Activated CD8-positive, alpha-beta memory T cell treated with anti-CD3 and anti-CD28 coated beads, Interleukin-2, amount 50 U/mL, for 1 hour (primary cell): ENCODE results near the gene PPM1J.
A peak's percentile ranks its signal among the peaks of the same experiment; 100 is the strongest.
"Not testable (repeated sequence)": the region's sequence is repeated elsewhere in the genome, so short reads cannot be mapped to it uniquely, and the experiment has no call there.

Source experiments
- DNase-seq: peaks from one replicate; pipeline ENCODE4 v3.0.0-alpha.2; 2020; ENCODE audit errors: extremely low read depth

Gene PPM1J, protein sequence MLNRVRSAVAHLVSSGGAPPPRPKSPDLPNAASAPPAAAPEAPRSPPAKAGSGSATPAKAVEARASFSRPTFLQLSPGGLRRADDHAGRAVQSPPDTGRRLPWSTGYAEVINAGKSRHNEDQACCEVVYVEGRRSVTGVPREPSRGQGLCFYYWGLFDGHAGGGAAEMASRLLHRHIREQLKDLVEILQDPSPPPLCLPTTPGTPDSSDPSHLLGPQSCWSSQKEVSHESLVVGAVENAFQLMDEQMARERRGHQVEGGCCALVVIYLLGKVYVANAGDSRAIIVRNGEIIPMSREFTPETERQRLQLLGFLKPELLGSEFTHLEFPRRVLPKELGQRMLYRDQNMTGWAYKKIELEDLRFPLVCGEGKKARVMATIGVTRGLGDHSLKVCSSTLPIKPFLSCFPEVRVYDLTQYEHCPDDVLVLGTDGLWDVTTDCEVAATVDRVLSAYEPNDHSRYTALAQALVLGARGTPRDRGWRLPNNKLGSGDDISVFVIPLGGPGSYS

DNA sequence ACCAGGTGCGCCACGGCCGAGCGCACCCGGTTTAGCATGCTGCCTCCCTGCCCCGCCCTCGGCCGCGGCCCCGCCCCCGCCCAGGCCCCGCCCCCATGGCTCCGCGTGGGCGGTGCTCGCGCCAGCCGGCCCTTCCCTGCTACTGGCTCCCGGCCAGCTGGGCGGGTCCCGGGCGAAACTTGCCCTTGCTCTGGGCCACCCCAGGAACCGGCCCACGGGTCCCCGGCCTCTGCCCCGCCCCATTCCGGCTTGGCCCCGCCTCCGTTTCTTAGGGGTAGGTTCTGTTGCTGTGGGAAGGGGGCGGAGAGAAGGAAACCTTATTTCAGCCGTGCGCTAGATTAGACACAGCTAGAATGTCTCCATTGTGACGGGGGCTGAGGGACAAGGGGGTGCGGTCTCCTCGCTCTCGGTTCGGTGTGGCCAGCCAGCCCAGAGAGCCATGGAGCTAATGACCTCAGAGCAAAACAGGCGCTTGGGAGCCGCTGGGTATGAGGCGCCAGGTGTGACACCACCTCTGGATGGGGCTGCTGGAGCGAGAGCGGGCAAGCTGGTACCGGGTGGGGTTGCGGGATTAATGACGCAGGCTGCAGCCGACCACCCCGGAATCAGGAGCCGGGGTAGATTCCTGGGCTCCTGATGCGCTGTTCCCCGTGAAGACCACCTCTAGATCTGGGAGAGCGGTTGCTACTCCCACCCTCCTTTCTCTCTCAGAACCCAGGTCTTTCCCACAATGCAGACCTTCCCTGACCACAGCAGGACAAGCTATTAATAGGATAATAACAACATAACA, at the start of gene PPM1J:
Gene PPM1J (minus strand): TSS at position 69 of the 790 bp plus-strand sequence. CDS start 31 bp downstream, at position 38.
- DNase-seq, result peak; percentile 71

DNA sequence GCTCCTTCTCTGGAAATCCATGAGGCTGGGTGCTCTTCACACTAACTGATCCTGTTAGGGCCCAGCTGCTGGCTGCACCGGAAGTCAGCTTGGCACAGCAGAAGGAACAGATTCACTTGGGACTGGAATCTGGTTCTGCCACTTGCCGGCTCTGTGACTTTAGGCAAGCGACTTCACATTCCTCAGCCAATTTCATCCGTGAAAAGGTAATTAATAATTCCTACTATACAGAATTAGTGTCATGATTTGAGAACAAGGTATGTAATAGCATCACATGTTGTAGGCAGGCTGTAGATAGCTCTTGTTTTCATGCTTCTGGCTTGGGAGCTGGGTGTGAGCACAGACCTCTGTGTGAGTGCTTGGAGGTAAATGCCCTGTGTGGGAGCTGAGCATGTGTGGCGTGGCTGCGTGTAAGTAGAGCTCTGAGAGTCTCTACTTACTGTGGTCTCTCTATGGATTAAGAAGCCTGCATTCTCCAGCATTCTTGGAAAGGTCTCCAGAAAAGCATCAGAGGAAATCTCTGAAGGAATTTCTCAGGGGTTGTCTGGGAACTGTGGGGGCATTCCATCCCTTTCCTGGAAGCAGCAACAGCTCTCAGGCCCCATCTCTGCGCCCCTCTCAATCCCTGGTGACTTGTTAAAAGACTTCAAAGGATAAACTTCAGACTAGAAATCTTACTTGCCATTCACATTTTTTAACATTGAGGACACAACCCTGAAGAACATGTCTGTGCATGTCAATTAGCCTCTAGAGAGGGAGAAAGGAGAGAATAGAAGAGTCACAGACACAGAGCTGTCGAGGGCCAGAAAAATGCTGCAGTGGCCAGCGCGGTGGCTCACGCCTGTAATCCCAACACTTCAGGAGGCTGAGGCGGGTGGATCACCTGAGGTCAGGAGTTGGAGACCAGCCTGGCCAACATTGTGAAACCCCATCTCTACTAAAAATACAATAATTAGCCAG, 47.7 kb upstream of the PPM1J start:
- DNase-seq, result no peak

DNA sequence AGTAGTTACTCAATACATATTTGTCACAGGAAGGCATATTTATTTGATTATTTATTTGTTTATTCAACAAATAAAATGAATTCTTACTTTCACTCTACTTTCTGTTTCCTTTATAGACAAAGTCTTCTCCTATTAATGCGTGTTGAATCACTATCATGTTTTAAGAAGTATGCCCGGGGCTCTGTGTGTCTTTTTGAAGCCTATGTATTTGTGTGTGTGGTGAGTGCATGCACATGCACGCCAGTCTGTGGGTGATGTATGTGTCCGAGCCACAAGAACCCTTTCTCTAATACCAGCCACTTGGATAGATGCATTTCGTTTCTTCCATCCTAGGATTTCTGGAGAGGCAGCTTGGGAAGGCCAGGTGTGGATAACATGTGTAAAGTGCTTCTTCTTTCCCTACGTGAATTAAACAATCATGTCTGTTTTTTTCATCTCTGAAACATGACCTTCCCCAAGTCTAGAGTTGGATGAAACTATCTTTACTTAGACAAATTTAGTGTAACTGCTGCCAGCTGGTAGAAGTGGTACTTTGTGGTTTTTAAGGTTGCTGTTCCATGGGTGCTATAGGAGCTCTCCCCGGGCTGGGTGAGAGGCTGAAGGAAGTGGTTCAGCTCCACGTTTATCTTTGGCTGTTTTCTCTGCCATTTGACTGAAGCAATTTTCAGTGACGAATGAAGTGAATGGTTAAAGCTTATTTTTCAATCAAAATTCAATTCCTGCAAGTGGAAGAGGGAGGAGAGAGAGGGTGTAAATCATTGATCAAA, 46.8 kb upstream of the PPM1J start:
- no peak for DNase-seq

DNA sequence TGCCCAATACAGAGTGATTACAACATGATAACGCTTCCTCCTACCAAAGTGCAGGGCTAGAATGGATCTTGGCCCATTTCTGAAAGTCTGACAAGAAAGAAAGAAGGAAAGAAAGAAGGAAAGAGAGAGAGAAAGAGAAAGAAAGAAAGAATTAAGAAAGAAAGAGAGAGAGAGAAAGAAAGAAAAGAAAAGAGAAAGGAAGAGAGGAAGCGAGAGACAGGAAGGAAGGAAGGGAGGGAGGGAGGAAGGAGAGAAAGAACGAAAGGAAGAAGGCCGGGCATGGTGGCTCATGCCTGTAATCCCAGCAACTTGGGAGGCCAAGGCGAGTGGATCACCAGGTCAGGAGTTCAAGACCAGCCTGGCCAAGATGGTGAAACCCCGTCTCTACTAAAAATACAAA, 44.1 kb upstream of the PPM1J start:
- DNase-seq, result no peak

DNA sequence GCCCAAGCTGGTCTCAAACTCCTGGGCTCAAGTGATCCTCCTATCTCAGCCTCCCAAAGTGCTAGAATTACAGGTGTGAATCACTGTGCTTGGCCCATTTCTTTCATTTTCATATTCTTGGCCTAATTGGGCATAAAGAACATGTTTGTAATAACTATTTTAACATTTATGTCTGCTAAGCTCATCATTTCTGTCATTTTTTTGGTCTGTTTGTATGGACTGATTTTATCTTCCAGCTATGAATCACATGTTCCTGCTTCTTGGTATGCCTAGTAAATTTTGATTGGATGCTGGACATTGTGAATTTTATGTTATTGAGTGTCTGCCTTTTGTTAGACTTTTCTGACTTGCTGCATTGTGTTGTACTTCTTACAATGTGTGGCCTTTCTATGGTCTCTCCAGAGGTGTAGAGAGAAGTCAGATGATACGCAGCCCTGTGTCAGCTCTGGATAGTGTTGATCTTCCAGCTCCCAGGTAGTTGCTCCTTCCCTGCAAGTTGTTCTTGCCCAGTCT, 39.0 kb upstream of the PPM1J start:
- no peak for DNase-seq

DNA sequence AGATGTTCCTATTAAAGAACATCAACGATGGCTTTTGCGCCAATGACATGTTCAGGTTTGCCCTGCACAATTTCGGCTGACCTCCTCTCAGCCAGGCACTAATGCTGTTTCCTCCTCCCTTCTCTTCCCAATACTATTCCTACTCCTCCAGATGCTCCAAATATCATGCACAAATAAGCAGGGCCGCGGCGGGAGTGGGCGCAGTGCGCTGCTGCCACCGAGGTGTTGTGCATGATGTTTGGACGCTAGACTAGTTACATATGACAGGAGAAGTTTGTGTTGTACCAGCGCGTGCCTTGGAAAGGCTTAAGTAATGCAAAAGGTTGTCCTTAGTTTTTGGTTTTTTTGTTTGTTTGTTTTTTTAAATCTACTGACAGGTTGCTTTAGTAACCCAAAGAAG, 33.3 kb upstream of the PPM1J start:
- DNase-seq, result no peak

DNA sequence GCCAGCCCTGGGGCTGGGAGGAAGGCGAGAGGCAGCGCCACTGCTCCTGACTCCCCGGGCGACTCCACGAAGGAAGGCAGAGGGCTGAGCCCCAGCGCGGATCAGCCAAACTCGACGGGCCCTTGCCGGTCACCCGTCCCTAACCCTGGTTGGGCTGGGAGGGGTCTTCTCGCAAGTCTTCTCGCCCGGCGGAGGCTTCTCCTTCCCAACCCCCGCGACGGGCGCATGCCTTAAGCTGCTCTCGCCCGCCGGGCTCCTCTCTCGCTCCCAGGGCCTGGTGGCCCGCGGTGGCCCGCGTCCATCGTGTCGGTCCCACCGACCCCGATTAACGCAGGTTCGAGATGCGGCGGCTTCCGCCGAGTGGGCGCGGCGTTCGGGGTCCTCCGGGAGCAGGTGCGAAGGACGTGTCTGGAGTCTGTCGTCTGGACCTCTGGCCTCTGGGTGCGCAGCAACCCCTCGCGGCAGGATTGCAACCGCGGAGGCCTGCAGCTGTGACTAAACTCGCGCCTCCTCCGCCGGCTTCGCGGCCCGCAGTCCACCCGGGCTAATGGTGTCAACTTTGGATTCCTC, 29.0 kb upstream of the PPM1J start:
- DNase-seq, result no peak

DNA sequence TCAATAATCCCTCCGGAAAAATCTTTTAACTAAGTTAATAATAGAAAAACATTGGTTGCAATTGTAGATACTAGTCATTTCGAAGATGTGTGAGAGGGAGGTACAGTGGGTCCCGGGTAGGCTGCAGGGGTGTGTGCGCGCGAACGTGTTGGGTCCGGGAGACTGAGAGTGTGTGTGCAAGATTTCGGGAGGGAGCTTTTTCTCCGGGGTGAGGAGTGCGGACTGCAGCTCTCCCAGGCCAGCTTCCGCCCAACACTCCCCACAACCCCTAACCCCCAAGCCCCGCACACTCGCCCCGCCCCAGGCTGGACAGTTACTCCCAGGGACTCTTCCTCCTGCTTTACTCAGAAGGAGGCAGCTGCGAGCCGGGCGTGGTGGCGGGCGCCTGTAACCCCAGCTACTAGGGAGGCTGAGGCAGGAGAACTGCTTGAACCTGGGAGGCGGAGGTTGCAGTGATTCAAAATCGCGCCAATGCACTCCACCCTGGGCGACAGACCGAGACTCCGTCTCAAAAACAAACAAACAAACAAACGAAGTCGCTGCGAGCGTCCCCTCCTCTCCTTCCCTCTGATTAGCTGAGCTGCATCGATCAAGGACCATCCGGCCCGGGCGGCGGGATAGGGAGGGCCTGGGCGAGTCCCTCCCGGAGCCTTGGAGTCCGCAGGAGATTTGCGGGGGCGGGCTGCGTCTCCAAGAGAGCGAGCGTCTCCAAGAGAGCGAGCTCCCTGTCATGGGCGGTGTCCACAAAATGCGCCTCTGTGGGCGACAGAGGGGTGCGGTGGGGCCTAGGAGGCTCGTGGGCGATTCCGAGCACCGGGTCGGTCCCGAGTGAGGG, 28.3 kb upstream of the PPM1J start:
- DNase-seq, result no peak

DNA sequence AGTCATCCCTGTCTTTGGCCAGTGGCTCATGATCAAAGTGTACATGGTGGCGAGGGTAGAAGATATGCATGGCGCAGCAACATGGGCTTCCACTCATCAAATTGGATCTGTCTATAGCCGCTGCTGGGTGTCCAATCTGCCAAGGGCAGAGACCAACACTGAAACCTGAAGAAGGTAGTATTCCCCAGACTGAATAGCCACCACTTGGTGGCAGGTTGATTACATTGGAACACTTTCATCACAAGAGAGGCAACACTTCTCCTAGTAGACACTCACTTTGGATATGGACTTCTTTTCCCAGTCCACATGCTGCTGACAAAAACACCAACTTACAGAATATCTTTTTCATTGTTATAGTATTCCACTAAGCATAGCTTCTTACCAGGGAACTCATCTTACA, 22.4 kb upstream of the PPM1J start:
- DNase-seq, result no peak

DNA sequence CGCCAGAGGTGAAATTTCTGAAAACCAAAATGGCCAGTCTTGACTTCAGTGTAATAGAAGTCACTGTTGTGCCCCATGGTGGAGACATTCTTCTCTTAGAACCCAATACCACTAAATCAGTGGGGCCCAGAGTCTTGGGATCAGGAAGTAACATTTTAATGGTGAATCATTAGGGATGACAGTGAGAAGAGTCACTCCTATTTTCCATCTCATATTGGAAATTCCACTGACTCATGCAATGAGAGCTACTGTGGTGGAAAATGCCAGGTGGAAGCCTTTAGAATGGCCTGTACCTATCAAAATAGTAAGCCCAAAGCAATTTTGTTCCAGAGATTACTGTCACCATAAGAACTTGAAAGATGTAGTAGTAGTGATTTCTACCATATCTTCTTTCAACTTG, 20.6 kb upstream of the PPM1J start:
- DNase-seq, result no peak

DNA sequence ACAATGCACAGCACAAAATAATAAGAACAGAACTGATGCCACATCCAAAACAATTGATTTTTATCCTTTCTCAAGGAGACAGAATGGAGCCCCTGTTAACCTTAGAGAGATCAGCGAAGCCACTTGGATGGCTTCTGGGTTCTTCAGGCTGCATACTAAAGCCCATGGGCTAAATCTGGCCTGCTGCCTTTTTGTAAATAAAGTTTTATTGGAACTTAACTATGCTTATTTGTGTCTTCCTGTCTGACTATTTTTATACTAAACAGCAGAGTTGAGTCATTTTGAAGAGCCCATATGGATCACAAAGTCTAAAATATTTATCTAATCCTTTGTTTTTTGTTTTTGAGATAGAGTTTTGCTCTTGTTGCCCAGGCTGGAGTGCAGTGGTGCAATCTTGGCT, 16.3 kb upstream of the PPM1J start:
- DNase-seq, result no peak

DNA sequence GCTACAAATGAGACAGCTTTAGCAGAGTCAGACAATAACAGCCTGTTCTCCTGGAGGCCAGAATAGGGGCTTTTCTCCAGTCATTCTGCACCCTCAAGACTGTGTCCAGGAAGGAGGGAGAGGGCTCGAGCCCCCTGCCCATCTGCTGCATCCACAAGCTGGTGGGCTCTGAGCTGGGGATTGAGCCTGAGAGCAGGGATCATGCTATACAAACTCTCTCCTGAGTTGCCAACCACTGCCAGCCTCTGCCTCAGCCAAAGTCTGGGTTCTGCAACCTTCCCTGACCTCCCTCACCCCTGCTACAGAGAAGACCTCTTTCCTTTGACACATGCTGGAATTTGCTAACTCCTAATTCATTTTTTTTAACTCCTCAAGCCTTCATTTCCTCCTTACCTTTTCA, 14.8 kb upstream of the PPM1J start:
- DNase-seq, result no peak

DNA sequence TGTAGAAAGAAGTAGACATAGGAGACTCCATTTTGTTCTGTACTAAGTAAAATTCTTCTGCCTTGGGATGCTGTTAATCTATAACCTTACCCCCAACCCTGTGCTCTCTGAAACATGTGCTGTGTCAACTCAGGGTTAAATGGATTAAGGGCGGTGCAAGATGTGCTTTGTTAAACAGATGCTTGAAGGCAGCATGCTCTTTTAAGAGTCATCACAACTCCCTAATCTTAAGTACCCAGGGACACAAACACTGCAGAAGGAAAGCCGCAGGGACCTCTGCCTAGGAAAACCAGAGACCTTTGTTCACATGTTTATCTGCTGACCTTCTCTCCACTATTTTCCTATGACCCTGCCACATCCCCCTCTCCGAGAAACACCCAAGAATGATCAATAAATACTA, 13.9 kb upstream of the PPM1J start:
- DNase-seq, result not testable (repeated sequence)

DNA sequence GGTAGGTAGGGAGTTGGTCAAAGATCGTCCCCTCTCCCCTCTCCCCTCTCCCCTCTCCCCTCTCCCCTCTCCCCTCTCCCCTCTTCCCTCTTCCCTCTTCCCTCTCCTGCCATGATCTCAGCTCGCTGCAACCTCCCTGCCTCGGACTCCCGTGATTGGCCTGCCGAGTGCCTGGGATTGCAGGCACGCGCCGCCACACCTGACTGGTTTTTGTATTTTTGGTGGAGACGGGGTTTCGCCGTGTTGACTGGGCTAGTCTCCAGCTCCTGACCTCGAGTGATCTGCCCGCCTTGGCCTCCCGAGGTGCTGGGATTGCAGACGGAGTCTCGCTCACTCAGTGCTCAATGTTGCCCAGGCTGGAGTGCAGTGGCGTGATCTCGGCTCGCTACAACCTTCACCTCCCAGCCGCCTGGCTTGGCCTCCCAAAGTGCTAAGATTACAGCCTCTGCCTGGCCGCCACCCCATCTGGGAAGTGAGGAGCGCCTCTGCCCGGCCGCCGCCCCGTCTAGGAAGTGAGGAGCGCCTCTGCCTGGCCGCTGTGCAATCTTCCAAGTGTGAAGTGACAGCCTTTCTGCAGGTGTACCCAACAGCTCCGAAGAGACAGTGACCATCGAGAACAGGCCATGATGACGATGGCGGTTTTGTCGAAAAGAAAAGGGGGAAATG, 13.3 kb upstream of the PPM1J start:
- not testable (repeated sequence) for DNase-seq

DNA sequence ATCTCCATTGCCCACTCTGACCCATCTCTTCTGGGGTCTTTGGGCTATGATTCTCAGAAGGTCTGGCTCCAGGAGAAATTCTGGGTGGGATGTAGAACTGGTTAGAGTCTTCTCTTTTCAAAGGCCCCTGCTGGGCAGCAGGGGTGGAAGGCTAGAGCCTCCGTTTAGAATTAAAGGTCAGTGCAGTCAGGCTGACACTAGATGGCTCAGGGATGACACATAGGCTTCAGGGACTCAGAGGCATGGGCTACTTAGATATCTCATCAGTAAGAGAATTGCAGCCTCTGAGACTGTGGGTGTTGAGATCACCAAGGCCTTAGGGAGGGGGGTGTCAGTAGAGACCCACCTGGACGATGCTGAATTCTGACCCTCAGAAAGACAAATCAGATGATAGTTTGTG, 12.6 kb upstream of the PPM1J start:
- DNase-seq, result no peak

DNA sequence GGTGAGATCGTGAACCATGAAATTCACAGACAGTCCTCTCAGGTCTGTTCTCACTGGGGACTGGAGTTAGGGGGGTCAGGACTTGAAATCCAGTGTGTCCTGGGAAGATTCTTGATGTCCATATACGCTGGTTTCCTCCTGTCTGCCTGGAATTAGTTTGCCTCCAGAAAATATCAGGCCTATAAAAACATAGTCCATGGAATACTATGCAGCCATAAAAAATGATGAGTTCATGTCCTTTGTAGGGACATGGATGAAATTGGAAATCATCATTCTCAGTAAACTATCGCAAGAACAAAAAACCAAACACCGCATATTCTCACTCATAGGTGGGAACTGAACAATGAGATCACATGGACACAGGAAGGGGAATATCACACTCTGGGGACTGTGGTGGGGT, 9.1 kb upstream of the PPM1J start:
- DNase-seq, result not testable (repeated sequence)

DNA sequence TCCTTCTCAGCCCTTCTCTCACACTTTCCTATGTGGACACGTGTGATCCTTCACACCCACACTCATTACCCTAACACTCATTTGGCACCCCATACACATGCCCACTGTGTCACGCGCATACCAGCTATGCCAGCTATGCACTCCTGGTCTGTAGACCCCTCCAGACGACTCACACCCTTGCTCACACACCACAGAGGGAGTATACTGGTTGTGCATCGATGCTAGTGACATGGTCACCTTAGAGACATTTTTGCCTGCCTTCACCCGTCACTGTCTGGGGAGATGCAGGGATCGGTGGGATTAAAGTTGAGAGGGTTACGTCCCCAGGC, 8.3 kb upstream of the PPM1J start:
- DNase-seq, result no peak

DNA sequence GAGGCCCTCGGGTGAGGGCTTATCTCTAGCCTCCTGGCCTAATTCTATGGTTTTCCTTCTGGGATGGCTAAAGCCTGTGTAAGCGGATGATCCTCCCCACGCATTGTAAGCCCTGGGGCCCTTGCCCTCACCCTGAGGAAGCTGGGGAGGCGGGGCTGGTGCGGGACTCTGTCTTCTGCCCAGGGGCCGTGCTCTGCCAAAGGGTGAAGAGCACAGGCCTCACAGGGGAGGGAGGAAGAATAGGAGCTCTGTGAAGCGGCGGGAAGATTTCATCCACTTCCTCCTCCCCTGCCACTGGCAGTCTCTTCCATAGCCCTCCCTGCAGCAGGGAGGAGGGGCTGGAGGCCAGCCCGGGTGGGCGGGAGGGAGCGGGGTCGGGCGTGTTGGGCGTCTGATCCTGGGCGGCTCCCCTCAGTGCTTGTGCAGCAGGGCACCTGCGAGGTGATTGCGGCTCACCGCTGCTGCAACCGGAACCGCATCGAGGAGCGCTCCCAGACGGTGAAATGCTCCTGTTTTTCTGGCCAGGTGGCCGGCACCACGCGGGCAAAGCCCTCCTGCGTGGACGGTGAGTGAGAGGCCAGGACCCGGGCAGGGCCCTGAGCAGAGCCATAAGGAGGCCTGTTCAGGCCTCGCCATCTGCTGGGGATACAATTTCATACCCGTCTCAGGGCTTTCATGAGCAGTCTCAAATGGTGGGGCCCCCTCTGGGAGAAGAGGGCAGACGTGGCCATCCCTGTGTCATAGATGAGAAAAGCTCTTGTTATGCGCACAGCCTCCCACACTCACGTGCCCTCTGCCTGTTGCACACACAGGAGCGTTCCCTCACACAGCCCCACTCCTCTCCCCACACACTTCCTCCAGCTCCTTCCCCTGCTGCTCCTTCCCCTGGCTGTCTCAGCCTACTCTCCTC, 7.7 kb upstream of the PPM1J start:
- DNase-seq, result no peak
